ENCODE measurements around the gene ATP2B2.

The ATP2B2 gene

DNA sequence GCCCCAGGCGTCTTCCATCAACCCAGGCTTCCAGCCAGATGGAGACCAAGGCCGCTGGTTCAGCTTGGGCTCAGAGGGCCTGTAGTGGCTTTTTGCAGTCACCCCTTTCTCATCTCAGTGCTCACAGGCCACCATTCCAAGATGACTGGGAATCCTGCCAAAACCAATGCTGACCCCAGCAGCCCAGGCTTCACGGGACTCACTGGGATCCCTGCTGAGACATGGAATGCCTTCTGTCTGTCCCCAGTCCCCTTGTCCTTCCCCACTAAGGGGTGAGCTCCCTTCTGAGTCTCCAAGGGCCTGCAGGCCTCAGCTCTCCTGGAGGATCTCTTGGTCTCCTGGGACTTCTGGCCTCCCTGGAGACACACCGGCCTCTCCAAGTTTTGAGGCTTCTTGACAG, 107.0 kb downstream of the ATP2B2 start:
- no peak for DNase-seq (ENCODE audit: low read depth)
- TF ChIP-seq, protein P1, sequence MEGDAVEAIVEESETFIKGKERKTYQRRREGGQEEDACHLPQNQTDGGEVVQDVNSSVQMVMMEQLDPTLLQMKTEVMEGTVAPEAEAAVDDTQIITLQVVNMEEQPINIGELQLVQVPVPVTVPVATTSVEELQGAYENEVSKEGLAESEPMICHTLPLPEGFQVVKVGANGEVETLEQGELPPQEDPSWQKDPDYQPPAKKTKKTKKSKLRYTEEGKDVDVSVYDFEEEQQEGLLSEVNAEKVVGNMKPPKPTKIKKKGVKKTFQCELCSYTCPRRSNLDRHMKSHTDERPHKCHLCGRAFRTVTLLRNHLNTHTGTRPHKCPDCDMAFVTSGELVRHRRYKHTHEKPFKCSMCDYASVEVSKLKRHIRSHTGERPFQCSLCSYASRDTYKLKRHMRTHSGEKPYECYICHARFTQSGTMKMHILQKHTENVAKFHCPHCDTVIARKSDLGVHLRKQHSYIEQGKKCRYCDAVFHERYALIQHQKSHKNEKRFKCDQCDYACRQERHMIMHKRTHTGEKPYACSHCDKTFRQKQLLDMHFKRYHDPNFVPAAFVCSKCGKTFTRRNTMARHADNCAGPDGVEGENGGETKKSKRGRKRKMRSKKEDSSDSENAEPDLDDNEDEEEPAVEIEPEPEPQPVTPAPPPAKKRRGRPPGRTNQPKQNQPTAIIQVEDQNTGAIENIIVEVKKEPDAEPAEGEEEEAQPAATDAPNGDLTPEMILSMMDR (IDR thresholded peaks at IDR 0.05; ENCODE audit: low read depth, low read length, missing control alignments): no peak
- no peak overlapping the region for H3K4me3 ChIP-seq (ENCODE audit: low read depth, low read length)

DNA sequence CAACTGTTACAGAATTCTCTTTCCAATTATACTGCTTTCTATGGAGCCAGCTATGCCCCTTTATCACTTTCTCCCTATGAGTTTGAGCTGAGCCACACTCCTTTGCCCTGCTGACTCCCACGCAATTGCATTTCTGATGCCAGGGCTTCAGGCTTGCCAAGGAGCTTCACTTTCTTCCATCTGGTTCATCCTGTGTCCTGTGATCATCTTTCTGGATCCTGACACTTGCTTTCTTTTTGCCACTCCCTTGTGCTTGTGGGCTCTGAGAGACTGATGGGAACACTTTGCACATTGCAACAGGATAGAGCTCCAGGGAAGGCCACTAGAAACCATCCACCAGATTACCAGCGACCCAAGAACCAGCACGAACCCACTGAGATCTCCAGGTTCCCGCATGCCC, 107.5 kb downstream of the ATP2B2 start:
- no peak overlapping the region for H3K4me3 ChIP-seq (ENCODE audit: low read depth, low read length)
- TF ChIP-seq, protein P1 (IDR thresholded peaks at IDR 0.05; ENCODE audit: low read depth, low read length, missing control alignments): no peak
- no peak for DNase-seq (ENCODE audit: low read depth)

DNA sequence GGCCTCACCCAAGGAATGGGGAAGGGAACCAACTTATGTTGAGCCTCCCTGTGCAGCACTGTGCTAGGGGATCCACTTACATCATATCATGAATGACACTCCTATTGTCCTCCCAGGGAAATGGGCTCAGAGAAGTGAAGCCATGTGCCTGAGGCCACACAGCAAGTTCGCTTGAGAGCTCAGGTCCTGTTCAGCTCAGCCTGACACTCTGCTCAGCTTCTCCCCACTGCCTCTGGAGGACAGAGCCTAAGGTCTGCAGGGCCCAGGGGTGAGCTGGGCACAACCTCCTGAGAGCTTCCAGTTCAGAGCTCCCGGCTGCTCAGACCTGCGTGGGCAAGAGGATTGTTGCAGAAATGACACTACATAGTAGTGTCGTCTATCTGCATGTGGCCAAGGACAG, 108.5 kb downstream of the ATP2B2 start:
- TF ChIP-seq, protein P1 (IDR thresholded peaks at IDR 0.05; ENCODE audit: low read depth, low read length, missing control alignments): no peak

DNA sequence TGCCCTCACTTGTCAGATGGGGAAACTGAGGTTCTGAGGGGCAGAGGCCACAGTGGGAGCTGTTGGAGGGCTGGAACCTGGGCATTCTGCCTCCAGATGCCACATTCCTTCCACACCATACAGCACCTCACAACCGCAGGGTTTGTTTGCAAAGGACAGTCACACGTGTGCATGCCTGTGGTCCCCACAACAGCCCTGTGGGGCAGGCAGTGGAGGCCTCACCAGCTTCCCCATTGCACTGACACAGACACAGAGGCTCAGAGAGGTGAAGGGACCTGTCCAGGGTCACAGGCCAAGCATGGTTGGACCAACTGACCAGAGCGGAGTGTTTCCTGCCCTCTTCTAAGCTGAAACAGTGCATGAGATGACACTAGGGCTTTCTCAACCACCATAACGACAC, 109.3 kb downstream of the ATP2B2 start:
- no peak overlapping the region for H3K4me3 ChIP-seq (ENCODE audit: low read depth, low read length)
- no peak for DNase-seq (ENCODE audit: low read depth)

More for the DNA sequence above, 108.5 kb downstream of the ATP2B2 start:
- DNase-seq (ENCODE audit: low read depth): no peak
- no peak overlapping the region for H3K4me3 ChIP-seq (ENCODE audit: low read depth, low read length)

DNA sequence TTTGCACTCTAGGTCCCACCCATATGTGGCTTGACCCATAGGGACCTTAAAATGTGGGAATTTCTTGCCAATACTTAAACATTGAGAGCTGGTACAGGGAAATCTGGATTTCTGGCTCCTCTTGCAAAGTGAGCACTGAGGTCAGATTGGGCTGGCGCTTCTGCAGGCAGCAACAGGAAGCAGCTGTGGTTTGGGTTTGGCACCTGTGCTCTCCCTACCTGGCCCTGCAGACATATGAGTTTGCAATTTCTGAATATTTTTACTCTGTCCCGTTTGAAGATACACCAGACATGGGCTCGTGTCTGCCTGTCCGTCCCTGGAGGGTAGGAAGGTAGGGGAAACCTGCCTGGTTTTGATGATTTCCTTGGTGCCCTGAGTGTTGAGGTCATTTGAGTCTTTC, 109.7 kb downstream of the ATP2B2 start:
- no peak overlapping the region for H3K4me3 ChIP-seq (ENCODE audit: low read depth, low read length)
- TF ChIP-seq, protein P1 (IDR thresholded peaks at IDR 0.05; ENCODE audit: low read depth, low read length, missing control alignments): no peak
- peak; percentile 5 for DNase-seq (ENCODE audit: low read depth)

More for the DNA sequence above, 109.3 kb downstream of the ATP2B2 start:
- TF ChIP-seq, protein P1 (IDR thresholded peaks at IDR 0.05; ENCODE audit: low read depth, low read length, missing control alignments): no peak

DNA sequence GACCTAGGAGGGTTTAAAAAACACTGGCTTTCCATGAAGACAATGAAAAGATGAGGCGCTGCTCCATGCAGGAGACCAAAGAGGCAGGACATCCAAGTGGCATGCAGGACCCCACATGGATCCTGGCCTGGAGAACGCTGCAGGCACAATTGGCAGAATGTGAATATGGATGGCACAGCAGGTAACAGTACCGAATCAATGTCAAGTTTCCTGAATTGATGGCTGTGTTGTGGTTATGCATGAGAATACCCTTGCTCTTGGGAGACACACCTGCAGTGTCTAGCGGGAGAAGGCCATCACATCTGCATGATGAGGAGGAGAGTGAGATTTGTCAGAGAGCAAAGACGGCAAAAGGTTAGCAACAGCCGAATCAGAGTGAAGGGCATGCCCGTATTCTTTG, 110.2 kb downstream of the ATP2B2 start:
- H3K4me3 ChIP-seq (ENCODE audit: low read depth, low read length): no peak overlapping the region
- TF ChIP-seq, protein P1 (IDR thresholded peaks at IDR 0.05; ENCODE audit: low read depth, low read length, missing control alignments): no peak
- no peak for DNase-seq (ENCODE audit: low read depth)

DNA sequence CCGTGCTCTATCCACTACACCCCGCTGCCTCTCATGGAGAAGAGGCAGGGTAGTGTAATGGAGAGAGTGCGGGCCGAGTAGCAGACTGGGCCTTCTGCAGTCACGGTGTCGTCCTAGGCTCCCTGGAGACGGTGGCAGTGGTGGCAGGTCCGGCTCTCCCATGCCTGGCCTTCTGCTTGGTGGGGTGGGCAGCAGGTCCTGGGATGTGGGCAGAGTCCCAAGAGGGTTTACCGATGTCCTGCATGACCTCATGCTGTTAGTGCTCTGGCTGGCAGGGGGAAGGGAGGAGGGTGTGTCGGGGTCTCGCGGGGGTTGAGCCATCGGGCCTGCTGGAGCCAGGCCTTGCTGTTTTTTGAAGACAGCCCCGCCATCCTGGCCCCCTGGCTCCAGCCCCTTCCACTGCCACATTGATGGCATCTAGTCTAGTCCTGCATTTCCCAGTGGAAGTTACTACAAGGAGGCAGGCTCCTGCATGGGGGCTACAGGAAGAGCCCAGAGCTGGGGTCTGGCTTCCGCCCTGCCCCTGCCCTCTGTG, 110.8 kb downstream of the ATP2B2 start:
- no peak overlapping the region for H3K4me3 ChIP-seq (ENCODE audit: low read depth, low read length)
- DNase-seq (ENCODE audit: low read depth): no peak
- TF ChIP-seq, protein P1 (IDR thresholded peaks at IDR 0.05; ENCODE audit: low read depth, low read length, missing control alignments): no peak
